Measurements from ENCODE around the gene CIB2.

DNA sequence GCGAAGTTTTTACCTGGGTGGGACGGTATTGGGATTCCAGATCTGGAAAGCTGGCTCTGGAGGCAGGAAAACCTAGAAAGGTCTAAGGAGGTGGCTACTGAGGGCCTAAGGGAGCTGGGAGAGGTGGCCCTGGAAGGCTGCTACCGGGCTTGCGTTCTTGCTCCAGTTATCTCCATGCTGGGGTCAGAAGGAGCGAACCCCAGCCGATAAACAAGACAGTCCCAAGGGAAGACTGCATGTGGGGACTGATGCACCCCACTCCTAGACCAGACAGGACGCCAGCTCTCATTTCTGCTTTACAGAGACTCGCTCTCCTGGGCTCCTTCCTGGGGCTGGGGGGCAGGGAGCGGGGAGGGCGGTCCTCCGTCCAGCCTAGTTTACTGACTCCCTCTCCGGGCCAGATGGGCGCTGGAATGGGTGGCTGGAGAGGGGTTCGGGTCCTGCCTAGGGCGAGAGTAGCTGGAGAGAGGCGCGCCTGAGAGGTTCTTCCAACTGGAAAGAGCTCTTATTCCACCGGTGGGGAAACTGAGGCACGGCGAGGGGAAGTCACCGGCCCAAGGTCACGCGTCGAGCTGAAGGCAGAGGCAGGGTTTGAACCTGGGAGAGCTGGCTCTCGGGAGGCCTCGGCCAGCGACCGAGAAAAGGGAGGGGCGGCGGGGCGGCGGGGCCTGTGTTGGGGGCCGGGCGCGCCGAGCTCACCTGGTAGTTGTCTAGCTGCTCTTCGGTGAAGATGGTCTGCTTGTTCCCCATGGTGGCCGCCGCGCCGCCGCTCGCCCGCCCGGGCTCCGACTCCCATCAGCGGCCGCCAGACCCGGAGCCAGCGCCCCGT, 565 bp downstream of the CIB2 start:
- no peak for TF ChIP-seq RAD21 (conservative IDR thresholded peaks at IDR 0.05 in 1 of 2, IDR thresholded peaks at IDR 0.05 in 1 of 2)
- TF ChIP-seq CBX8 (IDR thresholded peaks at IDR 0.05) = no peak
- TF ChIP-seq ZFP36 (IDR thresholded peaks at IDR 0.05; ENCODE audit: borderline replicate concordance, partially characterized antibody) = no peak
- TF ChIP-seq RARB (CRISPR knock-in tag; IDR thresholded peaks at IDR 0.05) = no peak
- TF ChIP-seq, protein P1, sequence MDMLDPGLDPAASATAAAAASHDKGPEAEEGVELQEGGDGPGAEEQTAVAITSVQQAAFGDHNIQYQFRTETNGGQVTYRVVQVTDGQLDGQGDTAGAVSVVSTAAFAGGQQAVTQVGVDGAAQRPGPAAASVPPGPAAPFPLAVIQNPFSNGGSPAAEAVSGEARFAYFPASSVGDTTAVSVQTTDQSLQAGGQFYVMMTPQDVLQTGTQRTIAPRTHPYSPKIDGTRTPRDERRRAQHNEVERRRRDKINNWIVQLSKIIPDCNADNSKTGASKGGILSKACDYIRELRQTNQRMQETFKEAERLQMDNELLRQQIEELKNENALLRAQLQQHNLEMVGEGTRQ (IDR thresholded peaks at IDR 0.05) = no peak
- no peak for TF ChIP-seq SREBF2 (IDR thresholded peaks at IDR 0.05)

Data from A549 (cell line).